SK-N-SH (cell line): ENCODE data around the gene CA10. TPM values are rescaled to one million over a fixed set of nuclear protein-coding genes. Genes with fewer than 3 reads are reported as not detected.

Experiments
- CTCF ChIA-PET: fragments of 300-600, 350-600 bp; formaldehyde crosslinking; extraction: SDS; loops from one replicate; lab custom pipeline; 2021; lab: Yijun Ruan, JAX
- POLR2A ChIA-PET: fragments of 350-600 bp; sonication (Branson Sonifier 250); formaldehyde crosslinking; extraction: SDS; loops from one replicate; lab custom pipeline; 2020; ENCODE audit warnings: antibody characterized with exemption, inconsistent platforms; lab: Yijun Ruan, JAX
- DNase-seq: peaks from one replicate; pipeline ENCODE4 v3.0.0; 2012
- H2AFZ ChIP-seq: fragments of 200-600 bp; sonication (generic); 2 replicates; pipeline ENCODE4 v1.8.1; 2016; ENCODE audit warnings: antibody characterized with exemption, mild to moderate bottlenecking, low read depth
- H3F3A ChIP-seq: fragments of 200-600 bp; sonication (generic); replicated peaks from 2 replicates; pipeline ENCODE3; 2016; ENCODE audit warnings: antibody characterized with exemption, mild to moderate bottlenecking; ENCODE audit not compliant: insufficient read depth
- H3K27ac ChIP-seq, 2 experiments: fragments of 200-500 bp in 1 of 2; fragments of 200-600 bp in 1 of 2; sonication (Bioruptor generic) in 1 of 2; sonication (generic), shearing (Covaris generic) in 1 of 2; 2 replicates each; pipeline versions ENCODE4 v1.5.1 to v1.6.1; 2014 to 2016; ENCODE audit warnings: low read depth in 2 of 2, inconsistent platforms in 1 of 2, low read length in 1 of 2, mild to moderate bottlenecking in 1 of 2, mixed read lengths in 1 of 2
- H3K27me3 ChIP-seq: fragments of 200-600 bp; sonication (generic), shearing (Covaris generic); 2 replicates; pipeline ENCODE4 v1.6.1; 2016; ENCODE audit warnings: mixed run types; ENCODE audit not compliant: insufficient read depth
- H3K36me3 ChIP-seq, 2 experiments: fragments of 200-500 bp in 1 of 2; fragments of 200-600 bp in 1 of 2; sonication (Bioruptor generic) in 1 of 2; sonication (generic) in 1 of 2; replicated peaks in 1 of 2; 2 replicates each; pipeline versions ENCODE3 to v1.5.1; 2014 to 2016; ENCODE audit warnings: low read length in 1 of 2, mild to moderate bottlenecking in 1 of 2; ENCODE audit not compliant: insufficient read depth in 2 of 2, control insufficient read depth in 1 of 2
- H3K4me1 ChIP-seq, 2 experiments: fragments of 200-500 bp in 1 of 2; fragments of 200-600 bp in 1 of 2; sonication (Bioruptor generic) in 1 of 2; sonication (generic), shearing (Covaris generic) in 1 of 2; 2 replicates each; pipeline versions ENCODE4 v1.5.1 to v1.6.1; 2014 to 2016; ENCODE audit warnings: low read depth in 1 of 2, low read length in 1 of 2, mixed run types in 1 of 2; ENCODE audit not compliant: insufficient read depth in 2 of 2, control insufficient read depth in 1 of 2
- H3K4me2 ChIP-seq: fragments of 200-600 bp; sonication (generic), shearing (Covaris generic); 2 replicates; pipeline ENCODE4 v1.6.1; 2017; ENCODE audit warnings: mixed run types
- H3K4me3 ChIP-seq, 2 experiments: fragments of 200-500 bp in 1 of 2; fragments of 200-600 bp in 1 of 2; sonication (Bioruptor generic) in 1 of 2; sonication (generic), shearing (Covaris generic) in 1 of 2; 2 replicates each; pipeline versions ENCODE4 v1.5.1 to v1.8.1; 2014 to 2016; ENCODE audit warnings: low read depth in 2 of 2, inconsistent platforms in 1 of 2, low read length in 1 of 2, mild to moderate bottlenecking in 1 of 2, mixed read lengths in 1 of 2, moderate library complexity in 1 of 2
- H3K79me2 ChIP-seq: fragments of 200-600 bp; sonication (generic); 2 replicates; pipeline ENCODE4 v1.8.1; 2017; ENCODE audit warnings: mild to moderate bottlenecking; ENCODE audit not compliant: insufficient read depth
- H3K9ac ChIP-seq: fragments of 200-600 bp; sonication (generic); 2 replicates; pipeline ENCODE4 v1.6.1; 2017; ENCODE audit warnings: mixed run types
- H3K9me2 ChIP-seq: fragments of 200-600 bp; sonication (generic); 2 replicates; pipeline ENCODE4 v1.6.1; 2017; ENCODE audit warnings: mixed run types
- H3K9me3 ChIP-seq: fragments of 200-600 bp; sonication (generic); 2 replicates; pipeline ENCODE4 v1.6.1; 2017; ENCODE audit warnings: mixed run types, mild to moderate bottlenecking, moderate library complexity
- H4K20me1 ChIP-seq: fragments of 200-600 bp; sonication (generic); 2 replicates; pipeline ENCODE4 v1.6.1; 2017; ENCODE audit warnings: mild to moderate bottlenecking, mixed run types; ENCODE audit not compliant: insufficient read depth
- CHD2 ChIP-seq: fragments of 150-350 bp; IDR thresholded peaks from 2 replicates; pipeline ENCODE4 v1.6.1; 2018; ENCODE audit warnings: low read length; ENCODE audit not compliant: partially characterized antibody
- EZH2phosphoT487 ChIP-seq: fragments of 200-600 bp; sonication (generic); IDR thresholded peaks from 2 replicates; pipeline ENCODE4 v1.6.1; 2017; ENCODE audit warnings: low read depth, mixed run types, mild to moderate bottlenecking, antibody characterized with exemption, moderate library complexity, borderline replicate concordance
- FOSL2 ChIP-seq: IDR thresholded peaks from 2 replicates; pipeline ENCODE4 v1.4.0; 2012; ENCODE audit warnings: low read depth, mild to moderate bottlenecking, moderate library complexity, borderline replicate concordance
- FOXJ3 ChIP-seq: sonication (generic); formaldehyde crosslinking; IDR thresholded peaks from 2 replicates; pipeline ENCODE4 v1.5.1; 2020; ENCODE audit warnings: mild to moderate bottlenecking, missing genetic modification reagents
- JUND ChIP-seq: IDR thresholded peaks from 2 replicates; pipeline ENCODE4 v1.4.0; 2012
- MEF2A ChIP-seq: IDR thresholded peaks from 2 replicates; pipeline ENCODE4 v1.4.0; 2012; ENCODE audit warnings: low read depth, borderline replicate concordance
- MXI1 ChIP-seq: IDR thresholded peaks from 2 replicates; pipeline ENCODE4 v1.6.1; 2012; ENCODE audit warnings: mild to moderate bottlenecking, low read depth, low read length, improper control_type of control experiment
- NFIC ChIP-seq: IDR thresholded peaks from 2 replicates; pipeline ENCODE4 v1.4.0; 2012; ENCODE audit warnings: borderline replicate concordance
- PBX3 ChIP-seq: IDR thresholded peaks from 2 replicates; pipeline ENCODE4; 2012
- RCOR1 ChIP-seq: fragments of 150-350 bp; IDR thresholded peaks from 2 replicates; pipeline ENCODE4 v1.6.1; 2017; ENCODE audit warnings: antibody characterized with exemption, low read length
- REST ChIP-seq: IDR thresholded peaks from 2 replicates; pipeline ENCODE4 v1.6.1; 2012; ENCODE audit warnings: mild to moderate bottlenecking, low read depth, low read length, moderate library complexity
- RFX5 ChIP-seq: IDR thresholded peaks from 2 replicates; pipeline ENCODE4 v1.6.1; 2012; ENCODE audit warnings: mild to moderate bottlenecking, improper control_type of control experiment, low read length
- RXRA ChIP-seq: IDR thresholded peaks from 2 replicates; pipeline ENCODE4 v1.4.0; 2012; ENCODE audit warnings: low read depth, mild to moderate bottlenecking, borderline replicate concordance
- TAF1 ChIP-seq: IDR thresholded peaks from 2 replicates; pipeline ENCODE4 v1.6.1; 2012; ENCODE audit warnings: low read depth, mild to moderate bottlenecking, low read length, moderate library complexity, borderline replicate concordance
- TCF12 ChIP-seq: IDR thresholded peaks from 2 replicates; pipeline ENCODE4 v1.4.0; 2012
- TEAD4 ChIP-seq: IDR thresholded peaks from 2 replicates; pipeline ENCODE4 v1.4.0; 2012; ENCODE audit warnings: mild to moderate bottlenecking, borderline replicate concordance; ENCODE audit not compliant: insufficient read depth
- YY1 ChIP-seq: IDR thresholded peaks from 2 replicates; pipeline ENCODE4 v1.4.0; 2012; ENCODE audit warnings: low read depth, mild to moderate bottlenecking
- ZBTB33 ChIP-seq: IDR thresholded peaks from 2 replicates; pipeline ENCODE4 v1.4.0; 2012; ENCODE audit warnings: low read depth, borderline replicate concordance
- WGBS: methylation state at CpG from one replicate; pipeline ENCODE4 v1.1.6; 2017; ENCODE audit warnings: low lambda C conversion rate; 5-methylcytosine and 5-hydroxymethylcytosine counted together
- polyA plus RNA-seq, 3 experiments: library from polyadenylated mRNA; depleted of rRNA; stranded (reverse); fragments of >200 nt; gene quantifications; 2 replicates each; pipeline ENCODE4 v1.2.3, GENCODE V29; 2012
- TF ChIP-seq, protein P1 (sequence below): fragments of 200-600 bp; sonication (generic); IDR thresholded peaks from 2 replicates; pipeline ENCODE4 v1.6.1; 2017; ENCODE audit warnings: antibody characterized with exemption, mild to moderate bottlenecking, moderate library complexity
- TF ChIP-seq, protein P2 (sequence below): fragments of 150-350 bp; IDR thresholded peaks from 2 replicates; pipeline ENCODE4 v1.6.1; 2017; ENCODE audit warnings: antibody characterized with exemption, low read length, low read depth, borderline replicate concordance

The CA10 gene
- polyA plus RNA-seq, 1 of the 3 experiments (the other 2 are of a cell fraction) = not detected

DNA sequence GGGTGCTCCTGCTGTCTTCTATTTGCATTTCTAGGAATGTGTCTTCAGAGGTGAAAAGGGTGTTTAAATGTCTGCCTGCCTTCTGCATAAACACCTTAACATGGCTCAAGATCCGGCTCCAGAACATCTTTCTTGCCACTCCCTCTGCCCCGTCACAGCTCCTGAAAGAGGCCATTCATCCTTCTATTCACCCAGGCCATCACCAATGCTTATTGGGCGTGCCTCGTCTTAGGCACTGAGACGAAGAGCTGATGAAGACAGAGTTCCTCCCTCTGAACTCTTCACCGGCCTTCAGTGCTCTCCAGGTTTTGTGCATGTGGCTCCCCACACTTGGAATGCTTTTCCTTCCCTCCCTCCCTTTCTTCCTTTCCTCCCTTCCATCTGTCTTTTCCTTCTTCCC lies 511.4 kb downstream of the CA10 start:
- Histone ChIP-seq H3K4me1 (peaks cover 0 to 2% of the 10 kb centered on the region in 2 experiments; a peak in 1 of 4 replicates), H3K4me3 (no peak overlapping the region), H3K9ac (no peak overlapping the region), H3K4me2 (no peak overlapping the region), H3K9me2 (no peaks in the 10 kb centered on the region), H3K36me3 (no peaks in the 10 kb centered on the region), H3K9me3 (no peaks in the 10 kb centered on the region), H3F3A (no peaks in the 10 kb centered on the region), H3K27ac (no peak overlapping the region), H3K79me2 (no peaks in the 10 kb centered on the region), H4K20me1 (no peaks in the 10 kb centered on the region), H2AFZ (no peak overlapping the region), H3K27me3 (no peaks in the 10 kb centered on the region)
- POLR2A ChIA-PET = no interaction called here
- WGBS = 31% methylated on average over 6 of the region's 6 CpGs
- DNase-seq = no peak
- TF ChIP-seq CHD2 = no peak
- no peak for TF ChIP-seq RXRA
- TF ChIP-seq NFIC = no peak
- no peak for TF ChIP-seq MEF2A
- CTCF ChIA-PET = no interaction called here

GRCh38 chr17:51646539-51646938 lies 512.0 kb downstream of the CA10 start:
- Histone ChIP-seq H3F3A (no peaks in the 10 kb centered on the region), H3K27ac (no peak overlapping the region), H3K79me2 (no peaks in the 10 kb centered on the region), H3K36me3 (no peaks in the 10 kb centered on the region), H4K20me1 (no peaks in the 10 kb centered on the region), H3K9me2 (no peaks in the 10 kb centered on the region), H3K4me2 (no peak overlapping the region), H3K27me3 (no peaks in the 10 kb centered on the region), H3K9me3 (no peaks in the 10 kb centered on the region), H3K4me1 (peaks cover 0 to 2% of the 10 kb centered on the region in 2 experiments; a peak in 1 of 4 replicates), H3K4me3 (no peak overlapping the region), H3K9ac (no peak overlapping the region), H2AFZ (no peak overlapping the region)
- WGBS = 50% methylated on average over 4 of the region's 4 CpGs
- CTCF ChIA-PET = interaction anchor here (1.8 kb wide), 1 partner anchor 348 kb away, joined by 6 read pairs; no protein-coding TSS in a partner anchor
- POLR2A ChIA-PET = no interaction called here
- DNase-seq = no peak
- TF ChIP-seq, protein P1, sequence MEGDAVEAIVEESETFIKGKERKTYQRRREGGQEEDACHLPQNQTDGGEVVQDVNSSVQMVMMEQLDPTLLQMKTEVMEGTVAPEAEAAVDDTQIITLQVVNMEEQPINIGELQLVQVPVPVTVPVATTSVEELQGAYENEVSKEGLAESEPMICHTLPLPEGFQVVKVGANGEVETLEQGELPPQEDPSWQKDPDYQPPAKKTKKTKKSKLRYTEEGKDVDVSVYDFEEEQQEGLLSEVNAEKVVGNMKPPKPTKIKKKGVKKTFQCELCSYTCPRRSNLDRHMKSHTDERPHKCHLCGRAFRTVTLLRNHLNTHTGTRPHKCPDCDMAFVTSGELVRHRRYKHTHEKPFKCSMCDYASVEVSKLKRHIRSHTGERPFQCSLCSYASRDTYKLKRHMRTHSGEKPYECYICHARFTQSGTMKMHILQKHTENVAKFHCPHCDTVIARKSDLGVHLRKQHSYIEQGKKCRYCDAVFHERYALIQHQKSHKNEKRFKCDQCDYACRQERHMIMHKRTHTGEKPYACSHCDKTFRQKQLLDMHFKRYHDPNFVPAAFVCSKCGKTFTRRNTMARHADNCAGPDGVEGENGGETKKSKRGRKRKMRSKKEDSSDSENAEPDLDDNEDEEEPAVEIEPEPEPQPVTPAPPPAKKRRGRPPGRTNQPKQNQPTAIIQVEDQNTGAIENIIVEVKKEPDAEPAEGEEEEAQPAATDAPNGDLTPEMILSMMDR = no peak
- TF ChIP-seq RFX5 (no peak), MXI1 (no peak), FOXJ3 (CRISPR knock-in tag) (no peak), RCOR1 (no peak), TCF12 (no peak), PBX3 (no peak), ZBTB33 (no peak), FOSL2 (no peak), REST (no peak), TEAD4 (no peak), JUND (no peak), EZH2phosphoT487 (no peak), YY1 (no peak), TAF1 (no peak)
- TF ChIP-seq, protein P2, sequence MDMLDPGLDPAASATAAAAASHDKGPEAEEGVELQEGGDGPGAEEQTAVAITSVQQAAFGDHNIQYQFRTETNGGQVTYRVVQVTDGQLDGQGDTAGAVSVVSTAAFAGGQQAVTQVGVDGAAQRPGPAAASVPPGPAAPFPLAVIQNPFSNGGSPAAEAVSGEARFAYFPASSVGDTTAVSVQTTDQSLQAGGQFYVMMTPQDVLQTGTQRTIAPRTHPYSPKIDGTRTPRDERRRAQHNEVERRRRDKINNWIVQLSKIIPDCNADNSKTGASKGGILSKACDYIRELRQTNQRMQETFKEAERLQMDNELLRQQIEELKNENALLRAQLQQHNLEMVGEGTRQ = no peak
